ENCODE results near the gene IFT81.
"Not testable (repeated sequence)": the region's sequence is repeated elsewhere in the genome, so short reads cannot be mapped to it uniquely, and the experiment has no call there.

The IFT81 gene

DNA sequence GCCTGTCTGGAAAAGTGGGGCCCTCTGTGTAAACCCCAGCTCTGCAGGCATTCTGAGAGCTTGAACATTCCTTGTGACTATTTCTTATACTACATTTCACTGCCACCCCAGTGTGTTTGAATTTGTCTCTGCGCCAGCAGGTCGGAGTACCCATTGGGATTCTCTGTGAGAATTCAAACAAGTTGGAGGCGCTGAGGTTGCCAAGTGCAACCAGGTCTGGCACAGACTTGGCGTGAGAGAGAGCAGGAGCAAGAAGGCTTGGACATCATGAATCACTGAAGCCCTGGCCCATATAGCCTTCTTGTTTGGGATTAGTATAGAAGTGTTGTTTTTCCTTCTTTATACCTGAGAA lies 123.9 kb downstream of the IFT81 start:
- no peak for DNase-seq

DNA sequence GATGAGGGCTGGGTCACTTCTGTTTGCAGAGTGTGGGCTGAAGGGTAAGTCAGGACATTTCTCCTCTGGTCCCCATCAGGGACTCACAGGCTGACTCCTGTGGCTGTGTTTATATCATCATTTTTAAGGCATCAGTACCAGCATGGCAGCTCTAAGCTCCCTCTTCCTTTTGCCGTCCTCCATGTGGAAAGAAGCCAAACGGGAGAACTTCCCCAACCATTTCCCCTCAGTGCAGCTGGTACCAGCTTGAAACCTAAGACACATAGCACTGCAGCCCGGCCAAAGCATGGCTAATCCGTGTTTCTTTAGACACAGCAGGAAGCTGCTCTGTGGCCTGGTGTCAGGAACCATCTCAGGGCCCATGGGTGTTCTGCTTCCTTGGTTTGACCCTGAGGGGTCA lies 124.9 kb downstream of the IFT81 start:
- DNase-seq: no peak

DNA sequence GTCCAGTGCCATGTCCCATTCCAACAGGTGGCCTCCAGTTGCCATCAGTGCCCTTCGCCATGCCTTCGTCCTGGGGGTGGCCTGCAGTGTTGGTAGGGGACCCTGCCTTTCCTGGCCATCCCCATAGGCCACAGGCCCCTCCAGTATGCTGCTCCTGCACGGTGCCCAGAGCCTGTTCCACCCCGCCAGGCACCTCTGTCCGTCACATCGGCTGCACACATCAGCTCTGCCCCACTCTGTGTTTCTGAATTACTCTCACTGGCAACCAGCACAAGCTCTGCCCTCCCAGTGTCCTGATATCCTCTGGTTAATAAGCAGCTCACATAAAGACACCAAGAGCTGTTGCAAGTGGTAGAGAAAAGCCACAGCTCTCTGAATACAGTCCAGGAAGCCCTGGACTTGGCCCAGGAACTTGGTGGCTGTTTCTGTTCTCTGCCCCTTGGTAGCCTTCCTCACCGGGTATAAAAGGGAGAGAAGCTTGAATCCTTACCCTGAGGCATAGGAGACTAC lies 125.6 kb downstream of the IFT81 start:
- no peak for DNase-seq

DNA sequence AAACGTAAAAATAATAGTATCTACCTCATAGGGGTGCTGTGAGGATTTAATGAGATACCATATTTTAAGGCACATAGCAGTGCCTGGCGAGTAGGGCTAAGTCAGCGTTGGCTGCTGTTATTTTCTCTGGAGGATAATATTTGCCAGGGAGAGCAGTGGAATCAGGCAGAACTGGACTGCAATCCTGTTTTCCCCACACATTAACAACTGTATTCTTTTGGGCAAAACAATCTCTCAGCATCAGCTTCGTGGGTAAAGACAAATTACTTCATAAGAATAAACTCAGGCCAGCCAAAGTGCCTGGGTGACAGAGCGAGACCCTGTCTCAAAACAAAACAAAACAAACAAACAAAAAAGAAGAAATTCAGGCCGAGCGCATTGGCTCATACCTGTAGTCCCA lies 127.2 kb downstream of the IFT81 start:
- DNase-seq: no peak

DNA sequence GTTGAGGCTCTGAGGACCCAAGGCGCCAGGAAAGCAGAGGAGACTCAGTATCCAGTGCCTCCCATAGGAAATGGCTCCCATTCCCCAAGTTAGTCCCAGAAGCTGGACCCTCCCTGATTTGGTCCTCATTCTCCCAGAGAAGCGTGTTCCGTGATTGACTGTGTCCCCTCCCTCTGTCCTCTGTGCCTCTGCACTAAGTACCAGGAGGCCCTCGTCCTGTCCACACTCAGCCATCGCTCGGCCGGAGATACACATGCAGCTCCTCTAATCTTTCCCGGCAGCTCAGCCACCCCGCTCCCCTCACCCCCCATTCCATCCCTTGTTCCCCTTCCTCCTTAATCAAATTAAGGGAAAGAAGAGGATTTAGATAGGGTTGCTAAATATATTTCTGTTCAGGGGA lies 128.6 kb downstream of the IFT81 start:
- DNase-seq: no peak

DNA sequence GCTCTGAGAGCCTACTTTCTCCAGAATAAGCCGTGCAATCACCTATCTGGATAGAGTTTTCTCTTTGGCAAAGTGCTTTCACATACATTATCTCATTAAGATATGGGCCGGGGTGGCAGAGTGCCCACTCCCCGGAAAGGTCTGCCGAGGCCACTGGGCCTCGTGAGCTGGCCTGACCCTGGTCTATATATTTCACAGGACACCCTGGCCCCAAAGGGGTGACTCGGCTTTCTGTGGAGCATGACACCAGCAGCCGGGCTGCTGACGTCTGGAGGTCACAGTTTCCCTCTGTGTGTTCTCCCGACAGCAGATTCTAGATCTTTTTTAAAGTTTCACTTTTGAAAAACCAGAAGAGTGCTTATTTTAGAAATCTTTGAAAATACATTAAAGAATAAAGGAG lies 129.0 kb downstream of the IFT81 start:
- no peak for DNase-seq

DNA sequence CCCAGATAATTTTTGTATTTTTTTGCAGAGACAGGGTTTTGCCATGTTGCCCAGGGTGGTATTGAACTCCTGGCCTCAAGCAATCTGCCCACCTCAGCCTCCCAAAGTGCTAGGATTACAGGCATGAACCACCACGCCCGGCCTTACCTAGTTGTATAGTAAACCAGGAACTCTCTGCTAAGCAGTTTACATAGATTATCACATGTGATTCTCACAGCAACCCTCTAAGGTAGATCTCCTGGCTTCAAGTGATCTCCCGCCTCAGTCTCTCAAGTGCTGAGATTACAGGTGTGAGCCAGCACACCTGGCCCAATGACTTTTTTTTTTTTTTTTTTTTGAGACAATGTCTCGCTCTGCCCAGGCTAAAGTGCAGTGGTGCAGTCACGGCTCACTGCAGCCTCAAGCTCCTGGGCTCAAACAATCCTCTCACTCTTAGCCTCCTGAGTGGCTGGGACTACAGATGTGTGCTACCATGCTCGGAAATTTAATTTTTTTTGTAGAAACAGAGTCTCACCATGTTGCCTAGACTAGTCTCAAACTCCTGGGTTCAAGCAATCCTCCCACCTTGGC lies 130.9 kb downstream of the IFT81 start:
- no peak for DNase-seq

DNA sequence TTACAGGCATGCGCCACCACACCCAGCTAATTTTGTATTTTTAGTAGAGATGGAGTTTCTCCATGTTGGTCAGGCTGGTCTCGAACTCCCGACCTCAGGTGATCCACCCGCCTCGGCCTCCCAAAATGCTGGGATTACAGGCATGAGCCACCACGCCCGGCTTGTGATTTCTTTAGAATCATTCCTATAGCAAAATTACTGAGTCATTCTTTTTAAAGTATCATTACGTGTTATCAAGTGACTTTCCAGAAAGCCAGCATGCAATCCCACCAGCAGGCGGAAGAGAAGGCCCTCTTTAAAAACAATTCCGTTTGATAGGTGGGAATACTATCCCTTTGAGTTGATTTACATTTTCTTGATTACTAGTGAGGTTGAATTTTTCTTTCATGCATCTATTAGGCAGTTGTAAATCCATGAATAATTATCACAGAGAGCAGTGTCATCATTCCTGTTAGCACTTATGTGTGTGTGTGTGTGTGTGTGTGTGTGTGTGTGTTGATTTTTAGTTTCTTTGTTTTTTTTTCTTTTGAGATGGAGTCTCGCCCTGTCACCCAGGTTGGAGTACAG lies 131.8 kb downstream of the IFT81 start:
- not testable (repeated sequence) for DNase-seq

DNA sequence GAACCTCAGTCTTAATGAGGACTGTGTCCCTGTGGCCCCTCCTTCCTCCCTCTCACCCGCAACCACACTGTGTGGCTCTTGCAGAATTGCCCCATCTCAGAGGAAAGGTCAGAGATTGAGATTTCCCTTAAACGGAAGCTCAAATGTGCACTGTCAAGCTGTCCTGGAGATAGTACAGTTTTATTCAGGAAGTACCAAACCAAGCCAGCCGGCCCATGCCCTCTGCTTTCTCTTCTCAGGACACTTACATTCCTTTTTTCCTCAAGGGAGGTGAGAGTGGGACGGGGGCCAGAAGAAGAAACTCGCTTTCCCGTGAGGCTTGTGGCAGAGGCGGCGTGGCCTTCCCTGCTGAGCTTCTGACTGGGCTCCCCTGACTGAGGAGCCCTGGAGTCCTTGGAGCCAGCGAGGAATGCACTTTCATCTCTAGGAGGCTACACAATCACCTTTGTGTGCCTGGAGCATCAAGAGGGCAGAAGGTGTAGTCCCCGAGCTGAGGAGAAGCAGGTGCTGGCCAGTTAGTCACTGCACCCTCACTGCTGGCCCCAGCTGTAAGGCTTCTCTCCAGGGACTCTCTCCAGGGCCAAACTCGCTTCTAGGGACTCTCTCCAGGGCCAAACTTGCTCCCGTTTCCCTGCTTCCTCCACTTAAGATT lies 132.7 kb downstream of the IFT81 start:
- DNase-seq: no peak

DNA sequence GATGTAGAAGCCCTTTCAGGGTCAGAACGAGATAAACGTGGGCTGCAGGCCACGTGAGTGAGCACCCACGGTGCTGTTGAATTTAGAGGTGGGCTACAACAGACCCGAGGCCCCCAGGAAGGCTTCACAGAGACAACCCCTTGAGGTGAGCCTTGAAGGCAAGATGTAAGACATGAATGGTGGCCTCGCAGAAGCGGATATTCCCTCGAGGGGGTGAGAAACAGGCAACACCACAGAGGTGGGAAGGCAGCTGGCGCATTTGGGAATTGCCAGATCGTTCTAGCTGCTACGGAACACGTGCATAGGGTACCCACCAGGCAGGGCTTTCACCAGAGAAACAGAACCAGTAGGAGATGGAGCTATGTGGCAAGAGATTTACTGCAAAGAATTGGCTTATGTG lies 134.3 kb downstream of the IFT81 start:
- DNase-seq: no peak

DNA sequence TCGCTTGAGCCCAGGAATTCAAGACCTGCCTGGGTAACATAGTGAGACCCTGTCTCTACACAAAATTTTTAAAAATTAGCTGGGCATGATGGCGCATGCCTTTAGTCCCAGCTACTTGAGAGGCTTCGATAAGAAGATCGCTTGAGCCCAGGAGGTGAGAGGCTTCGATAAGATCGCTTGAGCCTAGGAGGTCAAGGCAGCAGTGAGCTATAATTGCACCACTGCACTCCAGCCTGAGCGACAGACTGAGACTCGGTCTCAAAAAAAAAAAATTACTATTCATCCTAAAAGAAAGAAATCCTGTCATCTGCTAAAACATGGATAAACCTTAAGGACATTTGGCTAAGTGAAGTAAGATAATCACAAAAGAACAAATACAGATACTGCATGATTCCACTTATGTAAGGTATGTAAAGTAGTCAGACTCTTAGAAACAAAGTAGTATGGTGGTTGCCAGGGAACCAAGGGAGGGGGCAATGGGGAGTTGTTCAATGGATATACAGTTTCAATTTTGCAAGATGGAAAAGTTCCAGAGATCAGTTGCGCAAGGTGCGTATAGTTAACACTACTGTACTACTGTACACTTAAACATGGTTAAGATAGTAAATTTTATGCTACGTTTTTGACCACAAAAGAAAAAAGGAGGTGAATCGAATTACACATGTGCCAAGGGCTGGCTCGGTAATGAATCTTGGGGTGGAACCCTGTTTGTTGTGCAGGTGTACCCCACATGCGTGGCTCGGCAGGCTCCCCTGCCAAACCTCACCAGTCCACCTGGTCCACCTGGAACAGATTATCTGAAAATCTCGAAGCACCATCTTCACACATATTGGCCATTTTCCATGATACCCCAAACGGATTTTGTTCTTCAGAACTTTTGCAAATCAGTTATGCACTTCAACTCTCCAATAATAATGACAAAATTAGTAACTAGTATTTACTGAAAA lies 138.6 kb downstream of the IFT81 start:
- no peak for DNase-seq

DNA sequence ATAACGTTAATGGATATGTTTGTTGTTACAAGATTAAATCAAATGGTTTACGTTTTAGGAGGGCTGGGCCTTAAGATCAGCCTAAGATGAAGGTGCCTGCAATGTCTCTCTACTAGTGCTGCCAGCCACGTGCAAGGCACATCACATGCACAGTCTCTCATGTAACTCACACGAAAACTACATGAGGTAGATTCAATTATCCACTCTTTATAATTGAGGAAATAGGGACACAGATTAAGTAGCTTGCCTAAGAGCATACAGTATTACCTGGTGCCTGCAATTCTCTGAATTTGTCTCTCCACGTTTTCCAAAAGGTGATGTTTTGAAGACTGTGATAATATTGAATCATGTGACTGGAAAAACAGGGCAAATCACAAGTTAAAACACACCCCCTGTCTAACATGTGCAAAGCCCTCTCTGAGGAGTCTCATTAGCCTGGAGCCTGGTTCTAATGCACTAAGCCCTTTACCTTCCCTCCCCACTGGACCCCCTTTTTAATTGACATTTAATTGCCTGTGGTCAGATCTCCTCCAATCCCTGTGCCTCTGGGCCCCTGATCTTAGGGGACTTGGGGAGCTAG lies 142.3 kb downstream of the IFT81 start:
- no peak for DNase-seq

DNA sequence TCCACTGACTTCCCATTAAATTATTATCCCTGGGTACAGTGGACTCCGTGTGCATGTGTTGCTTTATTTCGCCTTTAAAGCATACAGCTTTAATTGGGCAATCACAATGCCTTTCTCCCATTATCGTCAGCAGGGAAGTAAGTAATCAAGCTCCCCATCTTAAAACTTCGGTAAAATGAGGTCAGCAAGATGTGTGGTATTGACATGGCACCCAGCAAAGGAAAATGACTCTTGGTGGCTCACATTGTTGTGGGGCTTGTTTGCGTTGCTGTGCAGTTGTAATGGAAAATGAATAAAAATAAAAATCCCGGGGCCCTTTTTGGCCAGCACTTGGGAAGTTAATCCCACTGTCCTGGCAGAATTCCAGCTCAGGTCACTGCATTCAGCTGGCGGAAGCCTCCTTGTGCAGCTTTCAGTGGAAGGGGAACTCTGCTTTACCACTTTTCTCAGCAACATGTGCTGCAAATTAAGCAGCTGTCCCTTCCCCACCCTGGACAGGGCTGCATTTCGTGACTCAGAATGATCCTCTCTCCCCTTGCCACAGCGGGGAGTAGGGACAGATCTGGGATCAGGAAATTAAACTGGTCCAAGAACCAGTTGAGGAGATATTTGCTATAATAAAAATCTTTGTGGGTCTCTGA lies 142.9 kb downstream of the IFT81 start:
- DNase-seq: no peak

Data from activated CD4-positive, alpha-beta T cell treated with anti-CD3 and anti-CD28 coated beads for 48 hours (primary cell).